HUES48 (cell line): ENCODE results near the gene HSD17B14.
"Not testable (repeated sequence)": the region's sequence is repeated elsewhere in the genome, so short reads cannot be mapped to it uniquely, and the experiment has no call there.

ENCODE experiments used
- H3K27ac ChIP-seq: one replicate; pipeline ENCODE4 v1.7.0; 2013; ENCODE audit warnings: low read depth, low read length, inconsistent platforms
- H3K27me3 ChIP-seq: 2 replicates; pipeline ENCODE4 v1.6.1; 2013; ENCODE audit warnings: mild to moderate bottlenecking, low read length; ENCODE audit not compliant: control insufficient read depth, insufficient read depth
- H3K36me3 ChIP-seq: 2 replicates; pipeline ENCODE4 v1.6.1; 2013; ENCODE audit warnings: low read length; ENCODE audit not compliant: control insufficient read depth, insufficient read depth
- H3K4me1 ChIP-seq: 2 replicates; pipeline ENCODE4 v1.6.1; 2013; ENCODE audit warnings: mild to moderate bottlenecking, low read length; ENCODE audit not compliant: control insufficient read depth, insufficient read depth
- H3K4me3 ChIP-seq: 2 replicates; pipeline ENCODE4 v1.5.1; 2013; ENCODE audit warnings: mild to moderate bottlenecking, low read depth, low read length
- H3K9ac ChIP-seq: 2 replicates; pipeline ENCODE4 v1.6.1; 2013; ENCODE audit warnings: mild to moderate bottlenecking, low read depth, low read length, moderate library complexity
- H3K9me3 ChIP-seq: 2 replicates; pipeline ENCODE4 v1.6.1; 2013; ENCODE audit warnings: low read length; ENCODE audit not compliant: control insufficient read depth, insufficient read depth

HSD17B14 gene

GRCh38 chr19:48795055-48795684 is 41.1 kb downstream of the HSD17B14 start:
- Histone ChIP-seq H3K9me3 (no peaks in the 10 kb centered on the region), H3K9ac (peak overlapping the region; percentile 77), H3K27me3 (no peaks in the 10 kb centered on the region), H3K27ac (peak overlapping the region; percentile 71), H3K4me1 (peaks cover 8% of the 10 kb centered on the region), H3K36me3 (no peaks in the 10 kb centered on the region), H3K4me3 (peak overlapping the region; percentile 78)

- Histone ChIP-seq H3K9me3 (no peaks in the 10 kb centered on the region), H3K36me3 (no peaks in the 10 kb centered on the region), H3K27ac (no peak overlapping the region), H3K4me3 (no peak overlapping the region), H3K9ac (no peak overlapping the region), H3K27me3 (no peaks in the 10 kb centered on the region), H3K4me1 (peaks cover 6% of the 10 kb centered on the region)
These were observed 42.0 kb downstream of the HSD17B14 start for GRCh38 chr19:48794291-48794690.

GRCh38 chr19:48793271-48793670 is 43.0 kb downstream of the HSD17B14 start:
- no peaks in the 10 kb centered on the region for H3K36me3 ChIP-seq
- no peak overlapping the region for H3K27ac ChIP-seq
- no peaks in the 10 kb centered on the region for H3K4me1 ChIP-seq
- no peaks in the 10 kb centered on the region for H3K27me3 ChIP-seq
- no peak overlapping the region for H3K4me3 ChIP-seq
- H3K9ac ChIP-seq = no peak overlapping the region
- no peaks in the 10 kb centered on the region for H3K9me3 ChIP-seq

- H3K27me3 ChIP-seq, H3K4me3 ChIP-seq, H3K9ac ChIP-seq, H3K27ac ChIP-seq, H3K4me1 ChIP-seq, H3K9me3 ChIP-seq, H3K36me3 ChIP-seq: not testable (repeated sequence)
These were observed 49.0 kb downstream of the HSD17B14 start for GRCh38 chr19:48787331-48787730.

GRCh38 chr19:48786422-48786821 is 49.9 kb downstream of the HSD17B14 start:
- not testable (repeated sequence) for H3K9ac ChIP-seq, H3K36me3 ChIP-seq, H3K4me1 ChIP-seq, H3K9me3 ChIP-seq, H3K27me3 ChIP-seq, H3K4me3 ChIP-seq, H3K27ac ChIP-seq

GRCh38 chr19:48784527-48784926 is 51.8 kb downstream of the HSD17B14 start:
- no peaks in the 10 kb centered on the region for H3K9me3 ChIP-seq
- H3K27me3 ChIP-seq = no peaks in the 10 kb centered on the region
- H3K4me3 ChIP-seq = no peak overlapping the region
- no peaks in the 10 kb centered on the region for H3K36me3 ChIP-seq
- peaks cover 2% of the 10 kb centered on the region; the same call in 1 of the 2 replicates for H3K4me1 ChIP-seq
- no peak overlapping the region for H3K27ac ChIP-seq
- no peak overlapping the region for H3K9ac ChIP-seq

GRCh38 chr19:48780631-48781391 is 55.5 kb downstream of the HSD17B14 start:
- Histone ChIP-seq H3K27ac (no peak overlapping the region), H3K9ac (no peak overlapping the region), H3K27me3 (no peaks in the 10 kb centered on the region)

GRCh38 chr19:48779636-48780035 is 56.7 kb downstream of the HSD17B14 start:
- no peak overlapping the region for H3K27ac ChIP-seq
- no peak overlapping the region for H3K4me3 ChIP-seq
- H3K27me3 ChIP-seq = no peaks in the 10 kb centered on the region
- no peaks in the 10 kb centered on the region for H3K9me3 ChIP-seq
- H3K36me3 ChIP-seq = no peaks in the 10 kb centered on the region
- H3K9ac ChIP-seq = no peak overlapping the region
- no peaks in the 10 kb centered on the region for H3K4me1 ChIP-seq

More at GRCh38 chr19:48780631-48781391, 55.5 kb downstream of the HSD17B14 start:
- Histone ChIP-seq H3K4me1 (no peaks in the 10 kb centered on the region), H3K4me3 (no peak overlapping the region), H3K9me3 (no peaks in the 10 kb centered on the region), H3K36me3 (no peaks in the 10 kb centered on the region)

GRCh38 chr19:48777720-48778119 is 58.6 kb downstream of the HSD17B14 start:
- H3K36me3 ChIP-seq = no peaks in the 10 kb centered on the region
- H3K27ac ChIP-seq = no peak overlapping the region
- H3K9me3 ChIP-seq = no peaks in the 10 kb centered on the region
- H3K27me3 ChIP-seq = no peaks in the 10 kb centered on the region
- H3K4me3 ChIP-seq = no peak overlapping the region
- no peaks in the 10 kb centered on the region for H3K4me1 ChIP-seq
- no peak overlapping the region for H3K9ac ChIP-seq

- no peaks in the 10 kb centered on the region for H3K27me3 ChIP-seq
- H3K4me1 ChIP-seq = no peaks in the 10 kb centered on the region
- no peak overlapping the region for H3K9ac ChIP-seq
- no peak overlapping the region for H3K27ac ChIP-seq
- no peaks in the 10 kb centered on the region for H3K9me3 ChIP-seq
- H3K36me3 ChIP-seq = no peaks in the 10 kb centered on the region
- no peak overlapping the region for H3K4me3 ChIP-seq
These were observed 59.2 kb downstream of the HSD17B14 start for GRCh38 chr19:48777139-48777538.

- no peaks in the 10 kb centered on the region for H3K36me3 ChIP-seq
- peaks cover 2% of the 10 kb centered on the region; the same call in 1 of the 2 replicates for H3K4me1 ChIP-seq
- H3K27me3 ChIP-seq = no peaks in the 10 kb centered on the region
- H3K9me3 ChIP-seq = no peaks in the 10 kb centered on the region
- H3K27ac ChIP-seq = no peak overlapping the region
- no peak overlapping the region for H3K4me3 ChIP-seq
- H3K9ac ChIP-seq = no peak overlapping the region
These were observed 63.8 kb downstream of the HSD17B14 start for GRCh38 chr19:48772503-48772953.
